NCI-H526 treated with DMSO at 0.1 percent for 48 hours (cell line): Measurements from ENCODE around the gene CBL.
"Not testable (repeated sequence)": the region's sequence is repeated elsewhere in the genome, so short reads cannot be mapped to it uniquely, and the experiment has no call there.

Source experiments
- DNase-seq: peaks from one replicate; lab custom pipeline; 2025; lab: John Stamatoyannopoulos, UW

The CBL gene

DNA sequence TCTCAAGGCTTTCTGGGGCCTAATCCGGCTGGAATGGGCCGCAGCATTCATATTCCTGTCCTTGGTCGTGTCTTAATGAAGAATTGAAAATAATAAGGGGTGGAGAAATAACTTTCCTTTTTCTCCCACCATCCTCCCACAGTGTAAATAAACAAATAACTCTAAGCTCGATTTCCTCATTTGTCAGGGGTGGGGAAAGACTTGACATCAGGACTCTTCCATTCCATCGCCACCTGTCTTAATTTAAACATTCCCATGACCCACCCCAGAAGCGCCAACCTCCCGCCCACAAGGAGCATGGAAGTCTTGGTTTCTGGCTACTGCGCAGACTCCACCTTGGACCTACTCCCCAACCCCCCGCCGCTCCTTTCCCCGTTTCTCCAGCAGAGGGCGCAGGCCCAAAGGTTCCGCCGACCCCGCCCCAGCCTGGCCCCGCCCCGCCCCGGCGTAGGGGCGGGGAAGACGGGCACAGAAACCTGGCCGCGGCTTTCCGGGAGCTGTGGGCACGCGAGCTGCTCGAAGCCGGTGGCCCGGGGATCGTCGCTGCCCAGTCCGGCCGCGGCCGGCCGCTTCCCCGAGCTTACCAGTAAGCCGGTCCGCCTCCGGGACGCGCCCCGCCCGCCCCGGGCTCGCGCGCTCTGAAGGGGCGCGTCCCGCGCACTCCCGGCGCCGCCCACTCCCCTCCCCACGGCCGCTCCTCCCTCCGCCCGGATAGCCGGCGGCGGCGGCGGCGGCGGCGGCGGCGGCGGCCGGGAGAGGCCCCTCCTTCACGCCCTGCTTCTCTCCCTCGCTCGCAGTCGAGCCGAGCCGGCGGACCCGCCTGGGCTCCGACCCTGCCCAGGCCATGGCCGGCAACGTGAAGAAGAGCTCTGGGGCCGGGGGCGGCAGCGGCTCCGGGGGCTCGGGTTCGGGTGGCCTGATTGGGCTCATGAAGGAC, at the start of gene CBL:
CBL (plus strand) TSS at position 766 of the 937 bp plus-strand sequence; CDS start at position 845, 79 bp downstream.
- peak; percentile 97 for DNase-seq

GRCh38 chr11:119156496-119156895, 49.6 kb upstream of the CBL start:
- DNase-seq: no peak

DNA sequence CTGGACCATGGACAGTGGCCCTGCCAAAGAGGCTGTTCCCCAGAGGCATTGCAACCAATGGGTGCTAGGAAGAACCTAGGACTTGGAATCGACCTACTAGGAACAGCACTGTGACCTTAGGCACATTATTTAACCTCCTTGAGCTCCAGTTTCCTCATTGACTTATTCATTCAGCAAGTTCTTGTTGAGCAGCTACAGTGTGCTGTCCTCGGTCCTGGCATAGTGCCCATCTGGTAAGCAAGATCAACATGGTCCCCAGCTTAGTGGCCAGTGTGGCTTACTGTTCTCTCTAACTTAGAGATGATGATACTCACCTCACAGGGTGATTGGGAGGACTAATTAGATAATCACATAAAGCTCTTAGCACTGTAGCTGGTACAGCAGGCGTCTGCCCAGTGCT, 49.1 kb upstream of the CBL start:
- DNase-seq: no peak

GRCh38 chr11:119158467-119158866, 47.7 kb upstream of the CBL start:
- DNase-seq: no peak

DNA sequence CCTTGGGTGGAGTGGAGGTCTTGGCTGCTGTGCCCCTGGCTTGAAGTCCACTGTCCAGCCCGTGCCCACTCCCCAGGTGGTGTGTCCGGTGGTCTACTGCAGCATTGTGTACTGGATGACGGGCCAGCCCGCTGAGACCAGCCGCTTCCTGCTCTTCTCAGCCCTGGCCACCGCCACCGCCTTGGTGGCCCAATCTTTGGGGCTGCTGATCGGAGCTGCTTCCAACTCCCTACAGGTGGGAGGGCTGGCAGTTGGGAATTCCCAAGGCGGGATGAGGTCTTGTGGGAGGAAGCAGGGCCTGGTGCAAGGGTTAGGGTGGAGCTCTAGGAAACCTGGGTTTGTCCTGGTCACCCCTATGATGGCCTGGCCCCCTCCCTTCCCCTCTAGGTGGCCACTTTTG, 46.0 kb upstream of the CBL start:
- DNase-seq: no peak

GRCh38 chr11:119161871-119162270, 44.3 kb upstream of the CBL start:
- DNase-seq: no peak

DNA sequence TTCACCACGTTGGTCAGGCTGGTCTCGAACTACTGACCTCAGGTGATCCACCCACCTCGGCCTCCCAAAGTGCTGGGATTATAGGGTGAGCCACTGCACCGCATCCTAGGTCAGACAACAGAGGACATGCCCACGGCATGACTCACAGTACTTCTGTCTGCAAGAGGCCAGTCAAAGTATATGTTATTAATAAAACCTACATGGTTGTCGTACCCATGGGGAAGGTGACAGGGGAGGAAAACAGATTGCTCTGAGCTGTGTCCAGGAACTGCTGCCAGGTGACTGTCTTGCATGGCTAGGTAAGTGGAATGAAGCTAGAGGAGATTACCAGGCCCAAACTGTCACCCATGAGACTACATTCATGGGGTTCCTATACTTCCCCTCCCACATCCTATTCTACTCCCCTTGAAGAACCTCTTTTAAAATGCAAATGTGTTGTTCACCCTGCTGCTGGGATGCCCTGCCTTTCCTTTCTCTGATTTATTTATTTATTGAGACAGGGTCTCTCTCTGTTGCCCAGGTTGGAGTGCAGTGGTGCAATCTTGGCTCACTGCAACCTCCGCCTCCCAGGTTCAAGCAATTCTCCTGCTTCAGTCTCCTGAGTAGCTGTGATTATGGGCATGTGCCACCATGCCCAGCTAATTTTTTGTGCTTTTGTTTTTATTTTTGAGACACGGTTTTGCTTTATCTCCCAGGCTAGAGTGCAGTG, 39.6 kb upstream of the CBL start:
- DNase-seq: no peak

DNA sequence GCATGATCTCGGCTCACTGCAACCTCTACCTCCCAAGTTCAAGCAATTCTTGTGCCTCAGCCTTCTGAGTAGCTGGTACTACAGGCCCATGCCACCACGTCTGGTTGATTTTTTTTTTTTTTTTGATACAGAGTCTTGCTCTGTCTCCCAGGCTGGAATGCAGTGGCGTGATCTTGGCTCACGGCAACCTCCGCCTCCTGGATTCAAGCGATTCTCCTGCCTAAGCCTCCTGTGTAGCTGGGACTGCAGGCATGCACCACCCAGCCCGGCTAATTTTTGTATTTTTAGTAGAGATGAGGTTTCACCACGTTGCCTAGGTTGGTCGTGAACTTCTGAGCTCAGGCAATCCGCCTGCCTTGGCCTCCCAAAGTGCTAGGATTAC, 39.1 kb upstream of the CBL start:
- DNase-seq: not testable (repeated sequence)

DNA sequence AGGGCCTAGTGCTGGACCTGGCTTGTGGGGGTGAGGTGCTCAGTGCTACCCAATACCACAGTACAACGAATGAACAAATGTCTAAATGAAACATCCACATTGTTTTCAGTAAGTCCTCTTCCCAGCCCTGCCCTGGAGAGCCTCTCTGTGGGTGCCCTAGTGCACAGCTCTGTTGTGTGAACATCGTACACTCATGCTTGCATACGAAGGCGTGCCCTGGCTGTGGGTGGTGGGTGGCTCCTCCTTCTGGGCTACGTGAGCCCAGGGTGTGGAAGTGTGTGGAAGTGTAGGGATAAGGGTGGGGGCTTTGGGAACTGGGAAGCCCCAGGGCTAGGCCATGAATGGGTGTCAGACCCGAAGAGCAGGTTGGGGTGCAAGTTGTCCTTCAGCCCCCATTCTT, 38.2 kb upstream of the CBL start:
- no peak for DNase-seq

GRCh38 chr11:119168471-119169281, 37.5 kb upstream of the CBL start, which contains the start of gene NLRX1:
TSS of gene NLRX1 (plus strand) at chr11:119168725. CDS start at chr11:119171404, 2,679 bp downstream.
- peak; percentile 85 for DNase-seq

GRCh38 chr11:119169282-119169719, 36.8 kb upstream of the CBL start:
- DNase-seq: no peak

- DNase-seq: no peak
Observed at GRCh38 chr11:119172513-119172912, 33.6 kb upstream of the CBL start.

GRCh38 chr11:119173453-119173852, 32.7 kb upstream of the CBL start:
- no peak for DNase-seq

DNA sequence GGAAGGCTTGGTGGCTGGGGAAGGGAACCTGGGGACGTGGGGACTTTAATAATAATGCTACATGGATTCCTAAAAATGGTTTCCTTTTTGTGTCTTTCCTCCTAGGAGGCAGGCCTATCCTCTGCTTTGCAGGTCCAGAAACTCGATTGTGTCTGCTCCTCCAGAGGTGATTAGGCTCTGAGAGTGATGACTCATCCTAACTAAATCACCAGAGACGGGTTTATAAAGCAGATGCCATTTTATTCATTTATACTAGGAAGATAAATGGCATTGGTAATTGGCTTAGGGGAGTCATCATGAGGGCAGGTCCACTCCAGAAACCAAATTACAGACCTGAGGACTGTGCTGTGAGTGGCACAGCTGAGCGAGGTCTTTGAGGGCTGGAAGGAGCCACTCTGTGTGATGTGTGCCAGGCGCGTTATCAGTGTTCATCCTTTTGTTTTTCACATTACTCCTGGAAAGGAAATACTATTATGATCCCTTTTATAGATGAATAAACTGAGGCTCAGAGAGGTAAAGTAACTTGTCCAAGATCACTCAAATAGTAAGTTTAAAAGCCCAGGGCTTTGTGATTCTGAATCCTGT, 30.6 kb upstream of the CBL start:
- DNase-seq: no peak

GRCh38 chr11:119178166-119178680, 27.9 kb upstream of the CBL start:
- DNase-seq: no peak

DNA sequence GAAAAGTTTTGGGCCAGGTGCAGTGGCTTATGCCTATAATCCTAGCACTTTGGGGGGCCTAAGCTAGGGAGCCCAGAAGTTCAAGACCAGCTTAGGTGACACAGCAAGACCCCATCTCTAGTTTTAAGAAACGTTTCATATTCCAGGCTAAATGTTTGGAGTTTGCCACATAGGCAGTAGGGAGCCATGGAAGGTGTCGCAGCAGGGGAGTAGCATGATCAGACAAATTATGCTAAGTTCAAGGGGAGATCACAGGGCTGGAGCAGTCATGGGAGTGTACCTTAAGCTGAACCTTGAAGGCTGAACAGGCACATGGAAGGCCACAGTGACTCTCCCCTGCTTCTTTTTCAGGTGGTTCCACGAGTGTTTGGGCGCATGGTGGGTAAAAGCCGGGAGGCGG, 26.8 kb upstream of the CBL start:
- no peak for DNase-seq

DNA sequence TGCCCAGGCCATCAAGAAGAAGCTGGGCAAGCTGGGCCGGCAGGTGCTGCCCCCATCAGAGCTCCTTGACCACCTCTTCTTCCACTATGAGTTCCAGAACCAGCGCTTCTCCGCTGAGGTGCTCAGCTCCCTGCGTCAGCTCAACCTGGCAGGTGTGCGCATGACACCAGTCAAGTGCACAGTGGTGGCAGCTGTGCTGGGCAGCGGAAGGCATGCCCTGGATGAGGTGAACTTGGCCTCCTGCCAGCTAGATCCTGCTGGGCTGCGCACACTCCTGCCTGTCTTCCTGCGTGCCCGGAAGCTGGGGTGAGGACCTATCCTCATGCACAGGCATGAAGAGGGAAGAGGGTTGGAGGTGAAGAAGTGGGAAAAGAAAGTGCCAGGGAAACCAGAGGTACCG, 26.2 kb upstream of the CBL start:
- DNase-seq: no peak

- no peak for DNase-seq
Observed at GRCh38 chr11:119180729-119181676, 25.1 kb upstream of the CBL start.

DNA sequence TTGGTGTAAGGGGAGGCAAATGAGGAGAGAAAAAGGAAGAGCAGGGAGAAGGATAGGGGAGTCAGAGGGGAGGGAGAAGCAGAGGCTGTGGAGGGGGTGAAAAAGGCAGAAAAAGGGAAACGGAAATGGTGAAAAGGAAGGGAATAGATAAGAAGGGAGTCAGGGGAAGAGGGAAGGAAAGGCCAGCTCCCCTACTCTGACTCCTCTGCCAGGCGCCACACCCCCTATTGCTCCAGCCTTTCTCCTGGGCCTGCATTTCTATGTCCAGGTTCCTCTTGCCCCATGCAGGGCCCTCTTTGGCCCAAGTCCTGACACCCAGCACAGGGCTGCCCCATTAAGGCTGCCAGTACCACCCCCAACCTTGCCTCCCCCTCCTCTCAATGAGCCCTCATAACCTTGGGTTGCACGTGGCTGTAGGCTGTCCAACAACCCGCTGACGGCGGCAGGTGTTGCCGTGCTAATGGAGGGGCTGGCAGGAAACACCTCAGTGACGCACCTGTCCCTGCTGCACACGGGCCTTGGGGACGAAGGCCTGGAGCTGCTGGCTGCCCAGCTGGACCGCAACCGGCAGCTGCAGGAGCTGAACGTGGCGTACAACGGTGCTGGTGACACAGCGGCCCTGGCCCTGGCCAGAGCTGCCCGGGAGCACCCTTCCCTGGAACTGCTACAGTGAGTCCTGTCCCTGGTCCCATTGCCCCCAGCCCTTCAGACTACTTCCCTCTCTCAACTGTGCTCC, 24.3 kb upstream of the CBL start:
- DNase-seq: no peak

- DNase-seq: not testable (repeated sequence)
Observed at GRCh38 chr11:119184399-119184798, 21.7 kb upstream of the CBL start.
